ENCODE measurements around the gene DGKE.

The DGKE gene

DNA sequence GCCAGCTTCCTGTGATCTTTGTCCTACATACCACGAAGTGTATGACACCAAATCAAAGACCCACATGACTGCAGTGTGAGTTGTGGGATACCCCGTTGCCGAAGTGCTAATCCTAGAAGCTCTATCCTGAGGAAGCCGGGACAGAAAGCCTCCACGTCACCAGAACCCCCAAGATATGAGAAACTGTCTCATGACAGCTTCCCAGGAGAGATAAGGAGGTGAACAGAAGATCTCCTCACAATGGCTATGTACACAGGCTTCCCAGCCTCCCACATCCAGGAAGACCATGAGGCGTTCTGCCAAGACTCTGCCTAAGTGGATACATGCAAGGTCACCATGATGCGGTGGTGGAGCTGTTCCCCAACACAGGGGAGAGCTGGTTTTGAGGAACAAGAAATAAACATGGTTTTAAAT is 42.8 kb downstream of the DGKE start:
- no peak for DNase-seq (ENCODE audit: low read depth)
- TF ChIP-seq, protein P1, sequence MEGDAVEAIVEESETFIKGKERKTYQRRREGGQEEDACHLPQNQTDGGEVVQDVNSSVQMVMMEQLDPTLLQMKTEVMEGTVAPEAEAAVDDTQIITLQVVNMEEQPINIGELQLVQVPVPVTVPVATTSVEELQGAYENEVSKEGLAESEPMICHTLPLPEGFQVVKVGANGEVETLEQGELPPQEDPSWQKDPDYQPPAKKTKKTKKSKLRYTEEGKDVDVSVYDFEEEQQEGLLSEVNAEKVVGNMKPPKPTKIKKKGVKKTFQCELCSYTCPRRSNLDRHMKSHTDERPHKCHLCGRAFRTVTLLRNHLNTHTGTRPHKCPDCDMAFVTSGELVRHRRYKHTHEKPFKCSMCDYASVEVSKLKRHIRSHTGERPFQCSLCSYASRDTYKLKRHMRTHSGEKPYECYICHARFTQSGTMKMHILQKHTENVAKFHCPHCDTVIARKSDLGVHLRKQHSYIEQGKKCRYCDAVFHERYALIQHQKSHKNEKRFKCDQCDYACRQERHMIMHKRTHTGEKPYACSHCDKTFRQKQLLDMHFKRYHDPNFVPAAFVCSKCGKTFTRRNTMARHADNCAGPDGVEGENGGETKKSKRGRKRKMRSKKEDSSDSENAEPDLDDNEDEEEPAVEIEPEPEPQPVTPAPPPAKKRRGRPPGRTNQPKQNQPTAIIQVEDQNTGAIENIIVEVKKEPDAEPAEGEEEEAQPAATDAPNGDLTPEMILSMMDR (conservative IDR thresholded peaks at IDR 0.05; ENCODE audit: low read depth, low read length): no peak
- no peak overlapping the region for H3K4me3 ChIP-seq (ENCODE audit: low read depth, low read length)

- no peak for DNase-seq (ENCODE audit: low read depth)
- H3K4me3 ChIP-seq (ENCODE audit: low read depth, low read length): no peak overlapping the region
- TF ChIP-seq, protein P1 (conservative IDR thresholded peaks at IDR 0.05; ENCODE audit: low read depth, low read length): no peak
These were observed 45.3 kb downstream of the DGKE start for GRCh38 chr17:56879280-56879679.

DNA sequence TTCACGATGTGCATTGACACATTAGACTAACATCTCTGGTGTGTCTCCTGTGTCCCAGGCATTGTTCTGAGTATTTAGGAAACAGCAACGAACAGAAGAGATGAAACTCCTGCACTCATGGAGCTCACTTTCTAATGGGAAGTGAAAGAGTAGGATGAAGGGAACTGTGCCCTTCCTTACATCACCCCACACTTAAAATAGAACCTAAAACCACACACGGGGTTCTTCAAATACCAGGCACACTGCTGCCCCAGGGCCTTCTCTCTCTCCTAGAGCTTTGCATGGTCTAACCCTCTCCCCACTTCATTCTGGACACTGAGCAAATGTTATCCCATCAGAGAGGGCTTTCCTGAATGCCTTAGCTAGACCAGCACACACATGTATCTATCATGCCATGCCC is 46.2 kb downstream of the DGKE start:
- no peak for DNase-seq (ENCODE audit: low read depth)

GRCh38 chr17:56880571-56880970 is 46.6 kb downstream of the DGKE start:
- no peak for DNase-seq (ENCODE audit: low read depth)
- H3K4me3 ChIP-seq (ENCODE audit: low read depth, low read length): no peak overlapping the region
- TF ChIP-seq, protein P1 (conservative IDR thresholded peaks at IDR 0.05; ENCODE audit: low read depth, low read length): no peak

More for the DNA sequence above, 46.2 kb downstream of the DGKE start:
- TF ChIP-seq, protein P1 (conservative IDR thresholded peaks at IDR 0.05; ENCODE audit: low read depth, low read length): no peak
- no peak overlapping the region for H3K4me3 ChIP-seq (ENCODE audit: low read depth, low read length)

DNA sequence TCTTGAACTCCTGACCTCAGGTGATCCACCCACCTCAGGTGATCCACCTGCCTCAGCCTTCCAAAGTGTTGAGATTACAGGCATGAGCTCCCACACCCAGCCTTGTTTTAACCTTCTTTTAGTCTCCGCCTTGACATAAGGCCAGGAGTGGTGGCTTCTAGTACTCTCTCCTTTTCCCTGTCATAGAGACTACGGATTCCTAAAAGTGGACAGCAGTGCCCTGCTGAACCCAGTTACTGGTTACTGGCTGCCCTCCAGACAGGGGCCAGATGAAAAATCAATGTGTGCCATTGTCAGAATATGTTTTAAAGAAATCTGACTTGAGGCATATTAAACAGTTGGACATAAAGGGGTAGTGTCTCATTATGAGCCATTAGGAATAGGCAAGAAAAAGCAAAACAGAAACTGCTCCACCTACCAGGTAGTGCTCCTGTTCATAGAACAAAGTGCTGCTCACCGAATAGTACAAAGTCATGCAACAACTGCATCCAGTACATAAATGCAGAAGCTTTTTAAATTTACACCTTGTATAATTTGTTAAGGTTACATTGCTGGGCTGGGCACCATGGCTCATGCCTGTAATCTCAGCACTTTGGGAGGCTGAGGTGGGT is 47.8 kb downstream of the DGKE start:
- H3K4me3 ChIP-seq (ENCODE audit: low read depth, low read length): no peak overlapping the region
- TF ChIP-seq, protein P1 (conservative IDR thresholded peaks at IDR 0.05; ENCODE audit: low read depth, low read length): no peak
- DNase-seq (ENCODE audit: low read depth): no peak

- TF ChIP-seq, protein P1 (conservative IDR thresholded peaks at IDR 0.05; ENCODE audit: low read depth, low read length): no peak
- no peak overlapping the region for H3K4me3 ChIP-seq (ENCODE audit: low read depth, low read length)
These were observed 49.7 kb downstream of the DGKE start for GRCh38 chr17:56883616-56884015.

More at GRCh38 chr17:56883616-56884015, 49.7 kb downstream of the DGKE start:
- DNase-seq (ENCODE audit: low read depth): no peak
